HL-60/S4 treated with retinoic acid at 250 ng/mL for 4 days and 3 days (cell line): ENCODE data around the gene C2CD4B.

Experiments used
- in situ Hi-C: fragments of 300-500 bp; cut with MboI; formaldehyde crosslinking; loops from 2 replicates; pipeline ENCODE4 v1.7.0; 2022; ENCODE audit warnings: low sequenced_read_pairs

C2CD4B gene

DNA sequence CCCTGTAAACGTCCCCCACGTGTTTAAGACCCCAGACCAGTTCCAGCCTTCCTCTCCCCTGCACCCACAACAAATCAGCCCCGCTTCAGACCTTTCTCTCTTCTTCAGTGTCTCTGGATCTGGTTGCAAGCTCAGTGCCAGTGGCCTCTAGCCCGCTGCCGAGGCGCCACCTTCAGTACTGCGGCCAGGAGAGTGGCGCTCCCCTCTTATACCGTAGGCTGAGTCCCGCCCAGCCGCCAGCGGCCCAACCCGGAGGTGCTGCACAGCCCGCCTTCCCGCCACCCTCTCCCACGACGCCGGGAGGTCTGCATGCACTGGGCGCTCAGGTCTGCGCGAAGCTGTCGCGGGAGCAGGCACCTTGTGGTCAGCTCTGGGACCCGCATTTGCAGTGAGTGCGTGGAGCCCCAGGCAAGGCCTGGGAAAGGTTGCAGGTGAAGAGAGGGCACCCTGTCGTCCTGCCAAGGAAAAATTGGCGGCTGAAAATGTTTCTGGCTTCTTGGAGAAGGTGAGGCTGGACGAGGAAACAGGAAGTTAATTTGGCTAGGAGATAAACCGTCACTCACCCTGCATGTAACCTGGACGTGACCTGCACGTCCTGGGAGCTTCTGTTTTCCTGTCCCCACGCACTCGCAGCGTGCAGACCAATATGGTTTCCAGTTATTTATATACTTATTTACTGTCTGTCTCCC is at the start of gene C2CD4B:
C2CD4B (minus strand) TSS at position 182 of the 689 bp plus-strand sequence. CDS start 301 bp downstream, outside the sequence.
- in situ Hi-C loops = no loop called here

DNA sequence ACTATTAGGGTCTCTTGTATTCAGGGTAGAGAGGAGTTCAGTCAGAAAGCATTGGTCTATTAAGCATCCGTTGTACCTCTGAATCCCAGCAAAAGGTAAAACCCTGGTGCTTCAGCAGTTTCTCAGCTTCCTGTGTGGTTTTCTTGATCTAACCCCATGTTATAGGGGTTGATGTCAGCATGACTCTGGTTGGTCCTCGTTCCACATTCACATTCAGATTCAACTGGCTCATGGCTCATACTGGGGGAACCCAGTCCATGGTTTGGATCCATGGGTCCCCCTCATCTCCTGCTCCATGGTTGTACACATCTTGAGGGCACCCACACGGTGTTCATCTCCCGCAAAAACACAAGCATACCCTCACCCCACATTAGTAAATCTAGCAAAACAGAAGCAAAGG is 47.7 kb upstream of the C2CD4B start:
- in situ Hi-C loops = no loop called here

GRCh38 chr15:62211348-62211747 is 46.3 kb upstream of the C2CD4B start:
- in situ Hi-C loops = no loop called here

DNA sequence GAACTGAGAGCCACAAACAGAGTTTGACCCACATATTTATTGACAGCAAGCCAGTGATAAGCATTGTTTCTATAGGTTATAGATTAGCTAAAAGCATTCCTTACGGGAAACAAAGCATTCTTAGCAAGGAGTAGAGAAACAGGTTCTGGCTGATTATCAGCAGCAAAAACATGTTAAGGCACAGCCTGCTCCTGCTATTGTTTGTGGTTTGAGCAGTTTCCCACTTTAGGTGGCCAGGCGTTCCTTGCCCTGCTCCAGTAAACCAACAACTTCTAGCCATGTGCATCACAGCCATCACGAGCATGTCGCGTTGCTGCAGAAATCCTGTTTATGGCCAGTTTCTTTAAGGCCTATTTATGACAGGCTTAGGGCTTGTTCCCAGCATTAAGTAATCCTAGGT is 44.7 kb upstream of the C2CD4B start:
- in situ Hi-C loops = no loop called here

DNA sequence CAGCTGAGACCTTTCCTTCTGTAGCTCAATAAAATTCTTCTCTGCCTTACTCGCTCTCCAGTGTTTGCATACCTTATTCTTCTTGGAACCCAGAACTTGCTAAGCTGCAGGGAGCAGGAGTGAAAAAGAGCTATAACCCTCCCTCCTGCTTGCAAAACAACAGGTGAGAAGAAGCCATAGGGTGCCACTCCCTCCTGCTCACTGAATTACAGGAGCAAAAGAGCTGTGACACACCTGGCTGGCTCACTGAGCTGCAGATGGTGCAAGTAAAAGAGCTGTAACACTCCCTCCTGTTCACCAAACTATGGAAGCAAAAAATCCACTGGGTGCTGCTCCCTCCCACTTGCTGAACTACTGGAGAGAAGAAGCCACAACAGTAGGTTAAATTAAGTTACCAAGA is 44.2 kb upstream of the C2CD4B start:
- in situ Hi-C loops = no loop called here

DNA sequence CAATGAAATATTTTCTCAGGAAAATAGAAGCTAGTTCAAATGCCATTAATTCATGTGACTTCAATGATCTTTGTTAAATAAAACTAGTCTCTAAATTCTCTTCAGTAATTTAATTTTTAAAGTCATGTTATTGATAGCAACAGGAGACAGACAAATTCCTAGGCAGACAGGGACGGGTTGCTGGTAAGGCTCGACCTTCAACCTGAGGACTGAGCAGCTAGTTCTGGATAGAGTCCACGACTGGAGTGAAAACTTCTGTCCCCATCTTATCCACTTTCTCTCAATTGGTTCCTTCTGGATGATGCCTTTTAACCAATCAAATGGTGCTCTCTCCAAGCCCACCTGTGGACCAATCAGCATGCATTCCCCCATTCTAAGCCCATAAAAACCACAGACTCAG is 43.8 kb upstream of the C2CD4B start:
- in situ Hi-C loops = no loop called here

GRCh38 chr15:62208367-62208766 is 43.3 kb upstream of the C2CD4B start:
- in situ Hi-C loops = no loop called here

DNA sequence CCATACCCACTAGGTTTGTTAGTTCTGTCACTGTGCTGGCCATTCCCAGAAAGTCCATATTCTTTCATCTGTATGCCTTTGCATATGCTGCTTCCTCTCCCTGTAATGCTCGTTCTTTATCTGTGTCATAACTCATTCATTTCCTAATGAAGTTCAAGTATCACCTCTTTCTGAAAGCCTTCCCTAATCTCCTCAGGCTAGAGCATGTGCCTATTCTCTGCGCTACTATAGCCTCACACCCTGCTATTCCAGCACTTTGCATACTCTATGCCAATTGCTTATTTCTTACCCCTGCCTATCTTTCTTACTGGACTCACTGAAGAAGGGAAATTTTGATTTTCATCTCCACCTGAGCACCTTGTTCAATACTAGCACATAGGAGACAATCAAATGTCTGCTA is 25.6 kb upstream of the C2CD4B start:
- in situ Hi-C loops = no loop called here

GRCh38 chr15:62190274-62190673 is 25.2 kb upstream of the C2CD4B start:
- in situ Hi-C loops = no loop called here

- in situ Hi-C loops = no loop called here
Measured at GRCh38 chr15:62188744-62189143, 23.7 kb upstream of the C2CD4B start.

GRCh38 chr15:62187910-62188309 is 22.8 kb upstream of the C2CD4B start:
- in situ Hi-C loops = no loop called here

- in situ Hi-C loops = no loop called here
Measured at GRCh38 chr15:62187425-62187824, 22.3 kb upstream of the C2CD4B start.

DNA sequence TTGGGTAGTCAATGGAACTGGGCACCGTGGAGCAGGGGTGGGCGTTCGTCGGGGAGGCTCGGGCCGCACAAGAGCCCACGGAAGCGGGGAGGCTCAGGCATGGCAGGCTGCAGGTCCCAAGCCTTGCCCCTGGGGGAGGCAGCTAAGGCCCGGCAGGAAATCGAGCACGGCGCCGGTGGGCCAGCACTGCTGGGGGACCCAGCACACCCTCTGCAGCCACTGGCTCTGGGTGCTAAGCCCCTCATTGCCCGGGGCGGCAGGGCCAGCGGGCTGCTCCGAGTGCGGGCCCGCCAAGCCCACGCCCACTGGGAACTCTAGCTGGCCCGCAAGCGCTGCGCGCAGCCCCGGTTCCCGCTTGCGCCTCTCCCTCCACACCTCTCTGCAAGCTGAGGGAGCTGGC is 21.5 kb upstream of the C2CD4B start:
- in situ Hi-C loops = no loop called here

- in situ Hi-C loops = no loop called here
Measured at GRCh38 chr15:62183130-62183529, 18.0 kb upstream of the C2CD4B start.

GRCh38 chr15:62173215-62173614 is 8.1 kb upstream of the C2CD4B start:
- in situ Hi-C loops = no loop called here

DNA sequence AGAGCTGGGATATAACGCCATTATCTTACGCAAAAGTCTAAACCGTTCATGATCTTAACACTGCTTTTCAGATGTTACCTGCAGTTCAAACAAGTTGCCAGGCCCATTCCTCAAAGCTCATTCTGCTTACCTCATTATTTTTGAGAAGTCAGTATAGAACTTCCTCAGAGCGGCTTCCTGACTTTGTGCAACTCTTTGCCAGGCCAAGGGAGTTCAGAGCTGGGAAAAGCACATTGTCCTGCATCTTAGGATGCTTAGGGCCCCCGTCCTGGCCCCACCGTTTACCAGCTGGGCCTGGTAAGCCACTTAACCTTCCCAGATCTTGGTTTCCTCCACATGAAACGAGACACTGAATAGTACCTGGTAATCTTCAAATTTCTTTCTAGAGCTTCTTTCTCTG is 6.8 kb upstream of the C2CD4B start:
- in situ Hi-C loops = no loop called here

DNA sequence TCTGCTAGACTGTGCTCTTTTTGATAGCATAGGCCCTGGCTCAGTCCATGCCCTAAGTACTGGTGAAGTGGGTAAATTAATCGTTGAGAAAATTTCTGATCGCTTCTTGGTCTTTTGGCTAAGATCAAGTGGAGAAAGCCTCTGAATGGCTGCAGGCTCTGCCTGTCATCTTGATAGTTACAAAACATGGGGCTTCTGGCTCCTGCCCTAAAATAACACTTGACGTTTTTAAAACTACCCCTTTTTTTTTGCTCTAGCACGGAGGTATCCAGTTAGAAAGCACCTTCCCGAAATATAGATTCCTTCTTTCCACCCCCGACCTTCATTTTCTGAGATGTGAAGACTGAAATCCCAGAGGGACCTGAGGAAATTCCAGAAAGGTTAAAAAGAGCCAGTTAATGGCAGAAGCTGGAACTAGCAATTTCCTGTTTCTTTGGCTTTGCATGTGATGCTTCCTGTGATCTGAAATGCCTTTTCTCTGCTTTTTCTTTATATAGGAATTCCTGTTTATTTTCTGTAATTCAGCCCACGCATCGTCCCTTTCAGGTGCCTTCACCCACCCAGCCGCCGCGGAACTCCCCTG is 799 bp upstream of the C2CD4B start:
- in situ Hi-C loops = no loop called here

DNA sequence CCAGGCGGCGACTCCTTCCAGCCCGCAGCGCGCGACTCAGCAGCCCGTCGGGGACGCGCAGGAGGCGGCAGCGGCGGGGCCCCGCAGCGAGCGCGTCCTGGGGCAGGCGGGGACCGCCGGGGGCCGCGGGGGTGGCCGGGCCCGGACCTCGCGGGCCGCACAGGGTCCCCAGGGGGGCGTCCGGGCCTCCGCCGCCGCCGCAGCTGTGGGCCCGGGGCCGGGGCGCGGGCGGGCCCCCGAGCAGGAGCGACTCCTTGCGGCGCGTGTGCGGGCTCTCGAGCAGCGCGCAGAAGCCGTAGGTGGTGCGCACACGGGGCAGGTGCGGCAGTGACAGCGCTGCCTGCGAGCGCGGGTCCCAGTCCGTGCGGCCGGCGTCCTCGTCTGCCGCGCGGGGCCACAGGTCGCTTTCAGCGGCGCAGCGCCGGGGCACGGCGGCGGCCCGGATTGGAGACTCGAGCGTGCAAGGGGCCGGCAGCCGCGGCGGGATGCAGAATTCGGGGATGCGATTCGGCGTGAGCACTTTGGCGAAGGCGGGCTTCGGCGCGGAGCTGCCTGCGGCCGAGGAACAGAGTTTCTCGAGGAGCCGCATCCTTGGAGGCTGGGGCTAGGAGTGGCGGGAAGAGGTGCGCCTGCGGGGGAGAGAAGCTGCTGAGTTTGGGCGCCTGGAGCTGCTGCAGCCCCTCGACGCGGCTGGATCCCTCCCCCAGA is 535 bp downstream of the C2CD4B start:
- in situ Hi-C loops = no loop called here

- in situ Hi-C loops = no loop called here
Measured at GRCh38 chr15:62164014-62164395, 1.1 kb downstream of the C2CD4B start.

GRCh38 chr15:62163397-62164013 is 1.6 kb downstream of the C2CD4B start:
- in situ Hi-C loops = no loop called here

DNA sequence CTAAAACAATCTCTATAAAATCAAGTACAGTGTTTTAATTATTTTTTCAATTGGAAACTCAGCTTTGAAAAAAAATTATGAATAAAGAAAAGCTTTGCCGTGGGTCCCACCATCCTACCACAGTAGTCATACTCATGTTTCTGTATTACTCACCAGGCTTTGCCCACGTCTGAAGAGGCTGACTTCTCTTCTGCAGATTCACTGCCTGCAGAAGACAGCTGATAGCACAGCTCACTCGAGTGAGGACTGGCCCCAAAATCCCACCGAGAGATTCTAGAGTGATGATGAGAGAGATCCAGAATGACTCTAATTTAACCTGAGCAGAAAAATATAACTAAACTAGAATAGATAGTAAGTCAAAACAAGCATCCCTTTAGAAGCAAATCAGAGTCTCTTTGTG is 11.9 kb downstream of the C2CD4B start:
- in situ Hi-C loops = no loop called here

DNA sequence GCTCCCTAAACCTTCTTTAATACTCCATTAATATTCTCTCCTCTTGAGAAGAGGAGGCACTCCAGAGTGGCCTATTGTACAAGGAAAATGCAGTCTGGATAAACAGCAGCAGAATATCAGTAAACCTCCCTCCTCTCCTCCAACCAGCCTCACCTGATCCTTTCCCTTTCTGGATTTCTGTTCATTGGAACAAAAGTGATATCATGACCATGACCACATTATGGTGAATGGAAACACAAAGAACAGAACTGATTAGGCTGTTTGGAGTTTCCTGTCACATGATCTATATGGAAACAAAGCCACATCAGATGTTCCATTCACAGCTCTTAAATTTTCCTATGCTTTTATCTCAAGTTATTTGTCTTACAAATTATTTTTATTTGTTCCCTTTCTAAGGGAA is 14.6 kb downstream of the C2CD4B start:
- in situ Hi-C loops = no loop called here
